Measurements from ENCODE around the gene MYD88. TPM values are rescaled to one million over a fixed set of nuclear protein-coding genes. Genes with fewer than 3 reads are reported as not detected.

The MYD88 gene
- total and polyA plus RNA-seq, 2 experiments from 2014 or later = 6.7 to 32.1 TPM

GRCh38 chr3:38186781-38187180 lies 48.3 kb downstream of the MYD88 start:
- Histone ChIP-seq H2AFZ (no peak overlapping the region), H3K4me3 (no peak overlapping the region), H3K9me3 (ENCODE audit: low read depth) (no peaks in the 10 kb centered on the region), H3K4me1 (ENCODE audit: insufficient read depth) (no peaks in the 10 kb centered on the region; the same call in 1 of the 2 replicates), H3K27me3 (replicated peaks; ENCODE audit: insufficient read depth) (no peaks in the 10 kb centered on the region), H3K36me3 (ENCODE audit: low read depth) (peaks cover 32% of the 10 kb centered on the region), H3F3A (ENCODE audit: insufficient read depth) (peaks cover 14% of the 10 kb centered on the region), H3K9me2 (ENCODE audit: insufficient read depth) (no peaks in the 10 kb centered on the region), H3K79me2 (ENCODE audit: insufficient read depth) (peaks cover 88% of the 10 kb centered on the region), H3K9ac (no peak overlapping the region), H3K27ac (no peak overlapping the region), H4K20me1 (ENCODE audit: insufficient read depth) (no peaks in the 10 kb centered on the region; the same call in none of the 2 replicates), H3K4me2 (ENCODE audit: unreplicated experiment) (no peak overlapping the region)
- TF ChIP-seq EZH2 (IDR thresholded peaks at IDR 0.05; ENCODE audit: insufficient read depth, poor library complexity, severe bottlenecking) (no peak), EZH2phosphoT487 (IDR thresholded peaks at IDR 0.05; ENCODE audit: insufficient read depth, low read depth) (no peak)
- in situ Hi-C loops (cut with MboI) = no loop called here
- DNase-seq = no peak
- WGBS, 2 experiments (ENCODE audit: low coverage in 1 of 2, low lambda C conversion rate in 2 of 2, missing lambda C conversion rate in 2 of 2) = 94 to 95% methylated on average over 1 of the region's 1 CpG

GRCh38 chr3:38190481-38190881 lies 52.0 kb downstream of the MYD88 start:
- peaks cover 14% of the 10 kb centered on the region for H3F3A ChIP-seq (ENCODE audit: insufficient read depth)
- no peaks in the 10 kb centered on the region for H3K9me3 ChIP-seq (ENCODE audit: low read depth)
- no peak overlapping the region for H3K4me3 ChIP-seq
- in situ Hi-C loops (cut with MboI) = no loop called here
- H3K79me2 ChIP-seq (ENCODE audit: insufficient read depth) = peaks cover 90% of the 10 kb centered on the region
- no peak overlapping the region for H3K27ac ChIP-seq
- no peaks in the 10 kb centered on the region for H3K9me2 ChIP-seq (ENCODE audit: insufficient read depth)
- H3K36me3 ChIP-seq (ENCODE audit: low read depth) = peaks cover 25% of the 10 kb centered on the region
- no peaks in the 10 kb centered on the region for H3K27me3 ChIP-seq (replicated peaks; ENCODE audit: insufficient read depth)
- TF ChIP-seq EZH2phosphoT487 (IDR thresholded peaks at IDR 0.05; ENCODE audit: insufficient read depth, low read depth) = no peak
- TF ChIP-seq EZH2 (IDR thresholded peaks at IDR 0.05; ENCODE audit: insufficient read depth, poor library complexity, severe bottlenecking) = no peak
- H2AFZ ChIP-seq = no peak overlapping the region
- H3K9ac ChIP-seq = no peak overlapping the region
- peak; percentile 24 for DNase-seq
- H3K4me1 ChIP-seq (ENCODE audit: insufficient read depth) = no peaks in the 10 kb centered on the region; the same call in 1 of the 2 replicates
- peaks cover 7% of the 10 kb centered on the region for H4K20me1 ChIP-seq (ENCODE audit: insufficient read depth)
- no peak overlapping the region for H3K4me2 ChIP-seq (ENCODE audit: unreplicated experiment)

Small RNA genes lying within 50 kb of the gene (small RNA-seq; reads per million reads assigned to genes)
- not detected for gene RF00019 (ENCODE audit: low read depth, low replicate concordance)

Other genes starting within 250 kb of the MYD88 start
- 6.6 and 12.4 TPM in 2 replicates for gene VILL, start 147.9 kb upstream of the MYD88 start, total RNA-seq (2014; rRNA removed; shearing (Covaris generic))
- 2.8 and 2.9 TPM in 2 replicates for gene VILL, start 147.9 kb upstream of the MYD88 start, polyA plus RNA-seq (2016; fragmentation: Nextera tagmentation; extraction: Ambion mirVana)
- 18.8 and 20.2 TPM in 2 replicates for gene PLCD1, start 109.0 kb upstream of the MYD88 start, total RNA-seq (2014; rRNA removed; shearing (Covaris generic))
- gene PLCD1, start 109.0 kb upstream of the MYD88 start, polyA plus RNA-seq (2016; fragmentation: Nextera tagmentation; extraction: Ambion mirVana) = 19.6 and 21.4 TPM in 2 replicates
- gene DLEC1, start 99.5 kb upstream of the MYD88 start, total RNA-seq (2014; rRNA removed; shearing (Covaris generic)) = not detected in 2 replicates
- 0.15 TPM in 1 of 2 replicates, not detected in the other for gene DLEC1, start 99.5 kb upstream of the MYD88 start, polyA plus RNA-seq (2016; fragmentation: Nextera tagmentation; extraction: Ambion mirVana)
- gene ACAA1, start 1.5 kb upstream of the MYD88 start, total RNA-seq (2014; rRNA removed; shearing (Covaris generic)) = 18.7 and 32.9 TPM in 2 replicates
- 49.3 and 50.5 TPM in 2 replicates for gene ACAA1, start 1.5 kb upstream of the MYD88 start, polyA plus RNA-seq (2016; fragmentation: Nextera tagmentation; extraction: Ambion mirVana)
- gene OXSR1, start 26.9 kb downstream of the MYD88 start, total RNA-seq (2014; rRNA removed; shearing (Covaris generic)) = 29.5 and 40.0 TPM in 2 replicates
- gene OXSR1, start 26.9 kb downstream of the MYD88 start, polyA plus RNA-seq (2016; fragmentation: Nextera tagmentation; extraction: Ambion mirVana) = 15.0 and 17.1 TPM in 2 replicates
- gene SLC22A13, start 127.2 kb downstream of the MYD88 start, total RNA-seq (2014; rRNA removed; shearing (Covaris generic)) = 0.38 and 0.86 TPM in 2 replicates
- not detected in 2 replicates for gene SLC22A13, start 127.2 kb downstream of the MYD88 start, polyA plus RNA-seq (2016; fragmentation: Nextera tagmentation; extraction: Ambion mirVana)
- not detected in 2 replicates for gene SLC22A14, start 143.6 kb downstream of the MYD88 start, total RNA-seq (2014; rRNA removed; shearing (Covaris generic))
- 0.08 TPM in 1 of 2 replicates, not detected in the other for gene SLC22A14, start 143.6 kb downstream of the MYD88 start, polyA plus RNA-seq (2016; fragmentation: Nextera tagmentation; extraction: Ambion mirVana)
- gene XYLB, start 208.1 kb downstream of the MYD88 start, total RNA-seq (2014; rRNA removed; shearing (Covaris generic)) = 4.1 and 4.8 TPM in 2 replicates
- gene XYLB, start 208.1 kb downstream of the MYD88 start, polyA plus RNA-seq (2016; fragmentation: Nextera tagmentation; extraction: Ambion mirVana) = 5.2 and 5.4 TPM in 2 replicates